ENCODE results near the gene RB1.

DNA sequence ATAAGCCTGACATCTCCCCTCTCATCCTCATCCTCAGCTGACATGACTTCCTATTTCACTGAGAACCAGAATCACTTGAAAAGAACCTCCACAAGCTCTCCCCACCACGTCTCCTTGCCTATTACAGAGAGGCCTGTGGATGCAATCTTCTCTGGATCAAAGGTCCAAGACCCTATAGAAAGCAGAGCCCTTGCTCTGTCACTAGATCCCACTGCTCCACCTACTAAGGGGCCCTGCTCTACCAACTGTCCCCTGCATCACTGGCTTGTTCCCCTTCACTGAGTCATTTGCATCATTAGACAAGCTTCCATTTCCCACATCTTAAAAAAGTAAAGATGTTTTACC lies 188.5 kb downstream of the RB1 start:
- TF ChIP-seq FOS (IDR thresholded peaks at IDR 0.05; ENCODE audit: borderline replicate concordance, insufficient read depth, low read length) (no peak), POLR2A (IDR thresholded peaks at IDR 0.05; ENCODE audit: low read depth, low read length) (no peak), EZH2 (IDR thresholded peaks at IDR 0.05; ENCODE audit: borderline replicate concordance, low read depth, low read length, severe bottlenecking) (no peak), MYC (IDR thresholded peaks at IDR 0.05; ENCODE audit: low read depth, low read length) (no peak), MAX (IDR thresholded peaks at IDR 0.05; ENCODE audit: insufficient read depth, insufficient read length) (no peak), POLR2AphosphoS5 (IDR thresholded peaks at IDR 0.05; ENCODE audit: insufficient read depth, low read depth, low read length) (no peak)
- TF ChIP-seq, protein P1, sequence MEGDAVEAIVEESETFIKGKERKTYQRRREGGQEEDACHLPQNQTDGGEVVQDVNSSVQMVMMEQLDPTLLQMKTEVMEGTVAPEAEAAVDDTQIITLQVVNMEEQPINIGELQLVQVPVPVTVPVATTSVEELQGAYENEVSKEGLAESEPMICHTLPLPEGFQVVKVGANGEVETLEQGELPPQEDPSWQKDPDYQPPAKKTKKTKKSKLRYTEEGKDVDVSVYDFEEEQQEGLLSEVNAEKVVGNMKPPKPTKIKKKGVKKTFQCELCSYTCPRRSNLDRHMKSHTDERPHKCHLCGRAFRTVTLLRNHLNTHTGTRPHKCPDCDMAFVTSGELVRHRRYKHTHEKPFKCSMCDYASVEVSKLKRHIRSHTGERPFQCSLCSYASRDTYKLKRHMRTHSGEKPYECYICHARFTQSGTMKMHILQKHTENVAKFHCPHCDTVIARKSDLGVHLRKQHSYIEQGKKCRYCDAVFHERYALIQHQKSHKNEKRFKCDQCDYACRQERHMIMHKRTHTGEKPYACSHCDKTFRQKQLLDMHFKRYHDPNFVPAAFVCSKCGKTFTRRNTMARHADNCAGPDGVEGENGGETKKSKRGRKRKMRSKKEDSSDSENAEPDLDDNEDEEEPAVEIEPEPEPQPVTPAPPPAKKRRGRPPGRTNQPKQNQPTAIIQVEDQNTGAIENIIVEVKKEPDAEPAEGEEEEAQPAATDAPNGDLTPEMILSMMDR (IDR thresholded peaks at IDR 0.05; ENCODE audit: extremely low read depth in 1 of 2, insufficient read depth in 1 of 2, low read depth in 1 of 2, low read length in 2 of 2) = no peak

All from endothelial cell of umbilical vein (primary cell).